SK-N-SH (cell line): ENCODE results near the gene ALKBH6.

Source experiments
- EP300 ChIP-seq, 2 experiments: IDR thresholded peaks; 2 replicates each; pipeline versions ENCODE4 v1.4.0 to v1.6.1; 2012; ENCODE audit warnings: borderline replicate concordance in 1 of 2, low read depth in 1 of 2, low read length in 1 of 2
- TF ChIP-seq, protein P1 (sequence below): fragments of 200-600 bp; sonication (generic); IDR thresholded peaks from 2 replicates; pipeline ENCODE4 v1.6.1; 2017; ENCODE audit warnings: antibody characterized with exemption, mild to moderate bottlenecking, moderate library complexity
- TF ChIP-seq, protein P2 (sequence below): fragments of 150-350 bp; IDR thresholded peaks from 2 replicates; pipeline ENCODE4 v1.6.1; 2016; ENCODE audit warnings: mild to moderate bottlenecking, low read depth, low read length

DNA sequence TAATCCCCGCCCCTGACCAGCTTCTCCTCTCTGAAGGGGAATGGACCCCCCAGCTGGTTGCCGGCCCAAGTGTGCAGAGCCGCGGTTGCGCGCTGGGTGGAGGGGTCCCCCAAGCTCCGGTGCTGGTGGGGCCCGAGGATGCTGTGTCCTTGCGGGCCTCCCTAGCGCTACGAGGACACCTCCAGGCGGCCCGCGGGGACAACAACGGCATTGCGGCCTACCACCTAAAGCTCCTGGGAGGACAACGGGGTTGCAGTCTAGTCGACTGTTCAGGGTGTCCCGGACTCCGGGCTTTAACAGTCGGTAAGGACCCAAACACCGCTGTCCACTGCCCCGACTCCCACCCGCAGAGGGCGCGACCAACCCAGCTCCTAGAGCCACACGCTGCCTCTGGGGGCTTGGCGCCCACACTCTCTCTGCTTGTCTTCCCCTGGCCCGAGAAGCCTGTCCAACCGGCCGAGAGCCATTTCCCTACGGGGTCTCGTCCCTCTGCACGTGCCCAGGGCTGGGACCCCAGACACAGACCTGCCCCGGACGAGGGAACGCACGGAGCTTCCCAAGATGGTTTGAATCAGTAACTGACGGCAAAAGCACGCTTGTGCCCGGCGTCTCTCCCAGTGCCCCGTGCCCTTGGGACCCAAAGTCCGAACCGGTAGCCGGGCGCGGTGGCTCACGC, 20.0 kb downstream of the ALKBH6 start:
- TF ChIP-seq, protein P1, sequence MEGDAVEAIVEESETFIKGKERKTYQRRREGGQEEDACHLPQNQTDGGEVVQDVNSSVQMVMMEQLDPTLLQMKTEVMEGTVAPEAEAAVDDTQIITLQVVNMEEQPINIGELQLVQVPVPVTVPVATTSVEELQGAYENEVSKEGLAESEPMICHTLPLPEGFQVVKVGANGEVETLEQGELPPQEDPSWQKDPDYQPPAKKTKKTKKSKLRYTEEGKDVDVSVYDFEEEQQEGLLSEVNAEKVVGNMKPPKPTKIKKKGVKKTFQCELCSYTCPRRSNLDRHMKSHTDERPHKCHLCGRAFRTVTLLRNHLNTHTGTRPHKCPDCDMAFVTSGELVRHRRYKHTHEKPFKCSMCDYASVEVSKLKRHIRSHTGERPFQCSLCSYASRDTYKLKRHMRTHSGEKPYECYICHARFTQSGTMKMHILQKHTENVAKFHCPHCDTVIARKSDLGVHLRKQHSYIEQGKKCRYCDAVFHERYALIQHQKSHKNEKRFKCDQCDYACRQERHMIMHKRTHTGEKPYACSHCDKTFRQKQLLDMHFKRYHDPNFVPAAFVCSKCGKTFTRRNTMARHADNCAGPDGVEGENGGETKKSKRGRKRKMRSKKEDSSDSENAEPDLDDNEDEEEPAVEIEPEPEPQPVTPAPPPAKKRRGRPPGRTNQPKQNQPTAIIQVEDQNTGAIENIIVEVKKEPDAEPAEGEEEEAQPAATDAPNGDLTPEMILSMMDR = no peak
- TF ChIP-seq, protein P2, sequence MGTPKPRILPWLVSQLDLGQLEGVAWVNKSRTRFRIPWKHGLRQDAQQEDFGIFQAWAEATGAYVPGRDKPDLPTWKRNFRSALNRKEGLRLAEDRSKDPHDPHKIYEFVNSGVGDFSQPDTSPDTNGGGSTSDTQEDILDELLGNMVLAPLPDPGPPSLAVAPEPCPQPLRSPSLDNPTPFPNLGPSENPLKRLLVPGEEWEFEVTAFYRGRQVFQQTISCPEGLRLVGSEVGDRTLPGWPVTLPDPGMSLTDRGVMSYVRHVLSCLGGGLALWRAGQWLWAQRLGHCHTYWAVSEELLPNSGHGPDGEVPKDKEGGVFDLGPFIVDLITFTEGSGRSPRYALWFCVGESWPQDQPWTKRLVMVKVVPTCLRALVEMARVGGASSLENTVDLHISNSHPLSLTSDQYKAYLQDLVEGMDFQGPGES = no peak
- no peak for TF ChIP-seq EP300 (IDR thresholded peaks at IDR 0.05; ENCODE audit: borderline replicate concordance in 1 of 2, low read depth in 1 of 2, low read length in 1 of 2)
